Mononuclear cell (primary cell): ENCODE data around the gene YIPF4. TPM values are rescaled to one million over a fixed set of nuclear protein-coding genes. Genes with fewer than 3 reads are reported as not detected.
"Not testable (repeated sequence)": the region's sequence is repeated elsewhere in the genome, so short reads cannot be mapped to it uniquely, and the experiment has no call there.

Experiments
- H3K27me3 ChIP-seq: 2 replicates; pipeline ENCODE4 v1.6.0; 2011; ENCODE audit warnings: low read length, control low read depth; ENCODE audit not compliant: insufficient read depth
- H3K4me1 ChIP-seq: 2 replicates; pipeline ENCODE4 v1.5.1; 2011; ENCODE audit warnings: mild to moderate bottlenecking, low read length, control low read depth; ENCODE audit not compliant: insufficient read depth
- H3K4me3 ChIP-seq: 2 replicates; pipeline ENCODE4 v1.5.1; 2011; ENCODE audit warnings: mild to moderate bottlenecking, low read length, moderate library complexity
- H3K9me3 ChIP-seq: 2 replicates; pipeline ENCODE4 v1.5.1; 2011; ENCODE audit warnings: low read depth, mild to moderate bottlenecking, control low read depth, low read length
- total RNA-seq: library from RNA; depleted of rRNA; stranded (reverse); fragments of >200 nt; gene quantifications from one replicate; pipeline ENCODE4 v1.2.3, GENCODE V29; 2012

The YIPF4 gene
- total RNA-seq, 1 donor: 15.3 TPM

GRCh38 chr2:32328679-32329078 is 51.0 kb downstream of the YIPF4 start:
- not testable (repeated sequence) for H3K4me1 ChIP-seq, H3K27me3 ChIP-seq

GRCh38 chr2:32329180-32329980 is 51.7 kb downstream of the YIPF4 start:
- not testable (repeated sequence) for H3K4me3 ChIP-seq, H3K9me3 ChIP-seq, H3K4me1 ChIP-seq, H3K27me3 ChIP-seq

More at GRCh38 chr2:32328679-32329078, 51.0 kb downstream of the YIPF4 start:
- H3K4me3 ChIP-seq, H3K9me3 ChIP-seq: not testable (repeated sequence)

- no peak overlapping the region for H3K4me3 ChIP-seq
- no peaks in the 10 kb centered on the region for H3K27me3 ChIP-seq
- no peaks in the 10 kb centered on the region for H3K9me3 ChIP-seq
- no peaks in the 10 kb centered on the region for H3K4me1 ChIP-seq
Observed at GRCh38 chr2:32330136-32330535, 52.4 kb downstream of the YIPF4 start.

- H3K4me3 ChIP-seq: no peak overlapping the region
- H3K4me1 ChIP-seq: no peaks in the 10 kb centered on the region
- H3K9me3 ChIP-seq: no peaks in the 10 kb centered on the region
- no peaks in the 10 kb centered on the region for H3K27me3 ChIP-seq
Observed at GRCh38 chr2:32342801-32343200, 65.1 kb downstream of the YIPF4 start.

- not testable (repeated sequence) for H3K27me3 ChIP-seq, H3K4me3 ChIP-seq, H3K9me3 ChIP-seq, H3K4me1 ChIP-seq
Observed at GRCh38 chr2:32350797-32351196, 73.1 kb downstream of the YIPF4 start.

- Histone ChIP-seq H3K27me3 (no peaks in the 10 kb centered on the region), H3K4me3 (peak overlapping the region; percentile 97), H3K9me3 (no peaks in the 10 kb centered on the region), H3K4me1 (peaks cover 32% of the 10 kb centered on the region)
Observed at GRCh38 chr2:32355976-32356680, 78.4 kb downstream of the YIPF4 start.

GRCh38 chr2:32356681-32357317 is 79.1 kb downstream of the YIPF4 start, which contains the start of gene BIRC6:
BIRC6 (plus strand) TSS chr2:32357023; CDS start chr2:32357162, 139 bp downstream.
- Histone ChIP-seq H3K9me3 (no peaks in the 10 kb centered on the region), H3K4me1 (peaks cover 35% of the 10 kb centered on the region), H3K4me3 (peak within 1 kb of the TSS; percentile 97), H3K27me3 (no peaks in the 10 kb centered on the region)

- no peaks in the 10 kb centered on the region for H3K27me3 ChIP-seq
- H3K9me3 ChIP-seq: no peaks in the 10 kb centered on the region
- H3K4me3 ChIP-seq: peak overlapping the region; percentile 97
- H3K4me1 ChIP-seq: peaks cover 35% of the 10 kb centered on the region
Observed at GRCh38 chr2:32357318-32358110, 79.8 kb downstream of the YIPF4 start.

GRCh38 chr2:32358111-32358482 is 80.4 kb downstream of the YIPF4 start:
- Histone ChIP-seq H3K4me1 (peaks cover 39% of the 10 kb centered on the region), H3K9me3 (no peaks in the 10 kb centered on the region), H3K4me3 (peak overlapping the region; percentile 97), H3K27me3 (no peaks in the 10 kb centered on the region)

GRCh38 chr2:32360416-32360815 is 82.7 kb downstream of the YIPF4 start:
- Histone ChIP-seq H3K4me1 (peaks cover 43% of the 10 kb centered on the region), H3K27me3 (no peaks in the 10 kb centered on the region), H3K4me3 (no peak overlapping the region), H3K9me3 (no peaks in the 10 kb centered on the region)

GRCh38 chr2:32362997-32363396 is 85.3 kb downstream of the YIPF4 start:
- peaks cover 44% of the 10 kb centered on the region for H3K4me1 ChIP-seq
- not testable (repeated sequence) for H3K9me3 ChIP-seq, H3K27me3 ChIP-seq, H3K4me3 ChIP-seq

GRCh38 chr2:32363597-32363996 is 85.9 kb downstream of the YIPF4 start:
- Histone ChIP-seq H3K4me3 (no peak overlapping the region), H3K9me3 (no peaks in the 10 kb centered on the region), H3K27me3 (no peaks in the 10 kb centered on the region), H3K4me1 (peaks cover 38% of the 10 kb centered on the region)

GRCh38 chr2:32364290-32364689 is 86.6 kb downstream of the YIPF4 start:
- not testable (repeated sequence) for H3K9me3 ChIP-seq, H3K4me3 ChIP-seq, H3K27me3 ChIP-seq
- H3K4me1 ChIP-seq: peaks cover 32% of the 10 kb centered on the region

GRCh38 chr2:32365679-32366078 is 88.0 kb downstream of the YIPF4 start:
- not testable (repeated sequence) for H3K9me3 ChIP-seq, H3K4me3 ChIP-seq, H3K27me3 ChIP-seq
- peaks cover 19% of the 10 kb centered on the region for H3K4me1 ChIP-seq
